SK-N-SH (cell line): ENCODE measurements around the gene LEPROT.

ENCODE experiments used
- CTCF ChIP-seq: fragments of 200-600 bp; sonication (generic); IDR thresholded peaks from 2 replicates; pipeline ENCODE4 v1.6.1; 2017; ENCODE audit warnings: antibody characterized with exemption, mild to moderate bottlenecking, moderate library complexity
- EP300 ChIP-seq, 2 experiments: IDR thresholded peaks; 2 replicates each; pipeline versions ENCODE4 v1.4.0 to v1.6.1; 2012; ENCODE audit warnings: borderline replicate concordance in 1 of 2, low read depth in 1 of 2, low read length in 1 of 2
- EZH2phosphoT487 ChIP-seq: fragments of 200-600 bp; sonication (generic); IDR thresholded peaks from 2 replicates; pipeline ENCODE4 v1.6.1; 2017; ENCODE audit warnings: low read depth, mixed run types, mild to moderate bottlenecking, antibody characterized with exemption, moderate library complexity, borderline replicate concordance
- FOSL2 ChIP-seq: IDR thresholded peaks from 2 replicates; pipeline ENCODE4 v1.4.0; 2012; ENCODE audit warnings: low read depth, mild to moderate bottlenecking, moderate library complexity, borderline replicate concordance
- NRF1 ChIP-seq: IDR thresholded peaks from 2 replicates; pipeline ENCODE4 v1.6.1; 2012; ENCODE audit warnings: low read depth, mild to moderate bottlenecking, low read length
- POLR2AphosphoS5 ChIP-seq: IDR thresholded peaks from 2 replicates; pipeline ENCODE4 v1.6.1; 2012; ENCODE audit warnings: low read depth, low read length
- RAD21 ChIP-seq: IDR thresholded peaks from 2 replicates; pipeline ENCODE4 v1.6.1; 2012; ENCODE audit warnings: mild to moderate bottlenecking, low read length
- TAF1 ChIP-seq: IDR thresholded peaks from 2 replicates; pipeline ENCODE4 v1.6.1; 2012; ENCODE audit warnings: low read depth, mild to moderate bottlenecking, low read length, moderate library complexity, borderline replicate concordance
- YY1 ChIP-seq: IDR thresholded peaks from 2 replicates; pipeline ENCODE4 v1.4.0; 2012; ENCODE audit warnings: low read depth, mild to moderate bottlenecking

- TF ChIP-seq EP300 (IDR thresholded peaks at IDR 0.05; ENCODE audit: borderline replicate concordance in 1 of 2, low read depth in 1 of 2, low read length in 1 of 2) (no peak), CTCF (no peak), YY1 (no peak), POLR2AphosphoS5 (no peak), RAD21 (no peak), EZH2phosphoT487 (no peak), TAF1 (no peak), FOSL2 (no peak), NRF1 (no peak)
Observed at GRCh38 chr1:65393928-65394327, 26.5 kb upstream of the LEPROT start.
